ENCODE data around the gene KEAP1.
A peak's percentile ranks its signal among the peaks of the same experiment; 100 is the strongest.
"Not testable (repeated sequence)": the region's sequence is repeated elsewhere in the genome, so short reads cannot be mapped to it uniquely, and the experiment has no call there.

KEAP1 gene

DNA sequence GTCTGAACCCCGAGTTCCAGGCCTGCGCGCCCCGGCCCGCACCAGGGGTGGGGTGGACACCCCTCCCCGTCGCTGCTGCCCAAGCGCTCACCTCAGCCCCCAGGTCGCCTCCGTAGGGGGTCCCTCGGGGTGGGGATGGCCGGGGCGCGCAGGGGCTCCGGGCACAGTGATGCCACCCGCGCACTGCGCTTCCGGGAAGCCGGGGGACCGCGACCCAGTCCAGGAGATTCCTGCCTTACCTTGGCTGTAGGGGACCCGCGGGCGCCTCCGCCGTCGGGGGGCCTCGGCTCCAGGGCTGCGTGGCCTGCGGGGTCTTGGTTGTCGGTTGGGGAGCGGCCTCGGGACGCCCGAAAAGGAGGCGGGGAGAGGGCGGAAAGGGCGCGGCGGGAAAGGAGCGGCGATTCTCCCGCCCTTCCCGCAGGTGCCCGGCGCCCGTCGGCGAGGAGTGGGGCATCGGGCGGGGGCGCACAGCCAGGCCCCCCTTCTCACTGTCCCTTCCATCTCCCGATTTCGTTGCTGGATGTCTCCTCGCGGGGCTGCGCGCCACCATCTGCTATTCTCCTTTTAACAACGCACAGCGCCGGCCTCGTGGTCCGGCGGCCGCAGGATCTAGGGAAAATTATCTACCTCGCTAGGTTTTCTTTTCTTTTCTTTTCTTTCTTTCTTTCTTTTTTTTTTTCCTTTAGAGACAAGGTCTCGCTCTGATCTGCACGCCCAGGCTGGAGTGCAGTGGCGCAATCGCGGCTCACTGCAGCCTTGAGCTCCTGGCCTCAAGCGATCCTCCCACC lies at the start of gene KEAP1:
TSS of gene KEAP1 (minus strand) at position 355 of the 788 bp plus-strand sequence. CDS start 3,323 bp downstream, outside the sequence.
- DNase-seq = peak in 1 of 2 experiments; percentile 17

DNA sequence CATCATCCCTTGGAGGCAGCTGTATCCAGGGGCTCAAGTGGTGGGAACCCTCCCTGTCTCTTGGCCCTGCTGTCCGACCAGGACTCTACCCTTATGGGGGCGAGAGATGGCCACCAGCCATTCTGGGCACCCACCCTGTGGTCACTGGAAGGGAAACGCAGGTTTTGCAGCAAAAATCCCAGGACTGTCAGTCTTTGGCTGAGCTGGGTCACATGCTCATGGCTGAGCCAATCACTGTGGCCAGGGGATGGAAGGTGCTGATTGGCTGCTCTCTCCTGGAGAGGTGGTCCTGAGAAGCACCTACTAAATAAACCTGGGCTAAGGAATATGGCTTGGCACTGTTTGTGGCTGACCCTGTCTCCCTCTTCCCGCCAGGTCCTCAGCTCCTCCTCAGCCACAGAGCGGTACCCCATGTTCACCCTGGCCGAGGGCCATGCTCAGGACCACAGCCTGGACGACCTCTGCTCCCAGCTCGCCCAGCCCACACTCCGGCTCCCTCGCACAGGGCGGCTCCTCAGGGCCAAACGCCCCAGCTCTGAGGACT lies 49.4 kb upstream of the KEAP1 start:
- DNase-seq = no peak

DNA sequence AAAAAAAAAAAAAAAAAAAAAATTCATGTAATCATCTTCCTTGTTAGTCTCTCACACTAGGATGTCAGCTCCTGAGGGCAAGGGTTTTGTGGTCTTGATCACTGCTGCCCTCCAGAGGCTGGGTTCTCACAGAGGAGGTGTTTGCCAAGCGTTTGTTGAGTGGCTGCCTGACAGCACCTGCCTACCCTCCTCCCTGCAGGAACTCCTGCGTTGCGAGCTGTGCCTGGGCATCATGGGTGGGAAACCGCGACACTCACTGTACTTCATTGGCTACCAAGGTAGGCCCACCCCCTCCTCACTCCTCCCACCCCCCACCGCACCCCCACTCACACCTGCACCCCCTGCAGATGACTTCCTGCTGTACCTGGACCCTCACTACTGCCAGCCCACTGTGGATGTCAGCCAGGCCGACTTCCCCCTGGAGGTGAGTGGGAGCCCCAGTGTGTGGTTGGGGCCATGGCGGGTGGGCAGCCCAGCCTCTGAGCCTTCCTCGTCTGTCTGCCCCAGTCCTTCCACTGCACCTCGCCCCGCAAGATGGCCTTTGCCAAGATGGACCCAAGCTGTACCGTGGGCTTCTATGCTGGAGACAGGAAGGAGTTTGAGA lies 48.6 kb upstream of the KEAP1 start:
- DNase-seq = no peak

DNA sequence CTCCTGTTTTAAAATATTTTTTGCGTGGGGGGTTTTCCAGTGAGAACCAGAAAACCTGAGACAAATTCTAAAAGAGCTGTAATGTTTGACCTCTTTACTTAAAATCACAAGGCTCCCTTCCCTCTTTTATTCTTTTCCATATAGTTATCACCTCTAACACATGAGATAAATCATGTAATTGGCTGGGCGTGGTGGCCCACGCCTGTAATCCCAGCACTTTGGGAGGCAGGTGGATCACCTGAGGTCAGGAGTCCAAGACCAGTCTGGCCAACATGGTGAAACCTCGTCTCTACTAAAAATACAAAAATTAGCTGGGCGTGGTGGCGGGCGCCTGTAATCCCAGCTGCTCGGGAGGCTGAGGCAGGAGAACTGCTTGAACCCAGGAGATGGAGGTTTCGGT lies 47.9 kb upstream of the KEAP1 start:
- not testable (repeated sequence) for DNase-seq

DNA sequence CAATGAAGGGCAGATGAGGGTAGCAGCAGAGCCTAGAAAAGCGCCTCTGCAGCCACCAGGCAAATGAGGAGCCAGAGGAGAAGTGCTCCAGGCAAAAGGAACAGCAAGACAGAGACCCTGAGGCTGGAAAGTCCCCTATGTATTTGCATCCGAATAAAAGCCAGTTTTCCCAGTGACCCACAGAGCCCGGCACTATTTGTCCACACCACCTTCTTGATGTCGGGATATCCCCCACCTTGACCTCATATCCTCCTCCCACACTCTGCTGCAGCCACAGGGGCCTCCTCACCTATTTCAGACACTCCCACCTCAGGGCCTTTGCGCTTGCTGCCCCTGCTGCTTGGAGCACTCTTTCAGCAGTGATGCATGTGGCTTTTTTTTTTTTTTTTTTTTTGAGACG lies 47.2 kb upstream of the KEAP1 start:
- no peak for DNase-seq

DNA sequence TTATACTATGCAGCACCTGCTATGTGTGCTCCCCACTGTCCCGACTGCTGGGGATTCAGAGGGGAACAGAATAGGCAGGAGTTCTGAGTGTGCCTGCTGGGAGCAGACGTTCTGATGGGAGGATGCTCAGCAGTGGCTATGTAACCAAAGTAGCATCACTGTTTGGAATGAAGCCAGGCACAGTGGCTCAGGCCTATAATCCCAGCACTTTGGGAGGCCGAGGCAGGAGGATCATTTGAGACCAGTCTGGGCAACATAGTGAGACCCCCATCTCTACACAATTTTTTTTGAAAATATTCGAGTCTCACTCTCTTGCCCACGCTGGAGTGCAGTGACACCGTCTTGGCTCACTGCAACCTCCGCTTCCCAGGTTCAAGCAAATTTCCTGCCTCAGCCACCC lies 46.6 kb upstream of the KEAP1 start:
- DNase-seq = no peak

DNA sequence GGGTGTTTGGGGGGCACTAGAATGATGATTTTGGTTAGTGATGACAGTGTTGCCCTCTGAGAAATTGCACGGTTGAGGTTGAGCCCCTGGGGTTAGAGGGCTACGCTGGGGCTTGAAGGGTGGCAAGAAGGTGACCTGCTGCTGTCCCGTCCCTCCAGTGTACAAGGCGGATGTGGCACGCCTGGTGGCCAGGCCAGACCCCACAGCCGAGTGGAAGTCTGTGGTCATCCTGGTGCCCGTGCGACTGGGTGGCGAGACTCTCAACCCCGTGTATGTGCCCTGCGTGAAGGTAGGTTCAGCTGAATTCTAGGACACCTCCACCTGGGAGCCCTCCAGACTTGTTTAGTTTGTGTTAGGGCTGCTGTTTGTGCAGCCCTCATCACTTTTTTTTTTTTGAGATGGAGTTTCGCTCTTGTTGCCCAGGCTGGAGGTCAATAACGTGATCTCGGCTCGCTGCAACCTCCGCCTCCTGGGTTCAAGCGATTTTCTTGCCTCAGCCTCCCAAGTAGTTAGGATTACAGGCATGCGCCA lies 45.7 kb upstream of the KEAP1 start:
- DNase-seq = no peak

DNA sequence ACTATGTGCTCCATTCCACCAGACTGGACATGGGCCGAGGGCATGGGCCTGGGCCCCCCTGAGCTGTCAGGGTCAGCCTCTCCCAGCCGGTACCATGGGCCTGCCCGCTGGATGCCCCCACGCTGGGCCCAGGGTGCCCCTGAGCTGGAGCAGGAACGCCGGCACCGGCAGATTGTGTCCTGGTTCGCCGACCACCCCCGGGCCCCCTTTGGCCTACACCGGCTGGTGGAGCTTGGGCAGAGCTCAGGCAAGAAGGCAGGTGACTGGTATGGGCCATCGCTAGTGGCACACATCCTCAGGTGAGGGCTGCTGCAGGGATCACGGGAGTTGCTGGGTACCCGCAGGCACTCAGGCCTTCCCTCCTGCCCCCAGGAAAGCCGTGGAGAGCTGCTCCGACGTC lies 43.7 kb upstream of the KEAP1 start:
- no peak for DNase-seq

DNA sequence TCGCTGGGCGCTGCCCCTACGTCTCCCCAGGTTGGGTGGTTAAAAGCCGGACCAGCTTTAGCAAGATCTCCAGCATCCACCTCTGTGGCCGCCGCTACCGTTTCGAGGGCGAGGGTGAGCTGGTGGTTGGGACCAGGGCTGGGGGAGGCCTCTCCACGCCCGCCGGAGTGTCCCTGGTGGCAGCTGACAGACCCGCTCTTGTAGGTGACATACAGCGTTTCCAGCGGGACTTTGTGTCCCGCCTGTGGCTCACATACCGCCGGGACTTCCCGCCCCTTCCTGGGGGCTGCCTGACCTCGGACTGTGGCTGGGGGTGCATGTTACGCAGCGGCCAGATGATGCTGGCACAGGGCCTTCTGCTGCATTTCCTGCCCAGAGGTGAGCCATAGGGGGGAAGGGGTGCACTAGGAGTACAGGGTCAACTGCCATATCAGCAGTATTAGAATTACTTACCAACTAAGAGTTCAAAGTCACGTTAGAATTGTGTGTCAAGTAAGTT lies 41.6 kb upstream of the KEAP1 start:
- no peak for DNase-seq

DNA sequence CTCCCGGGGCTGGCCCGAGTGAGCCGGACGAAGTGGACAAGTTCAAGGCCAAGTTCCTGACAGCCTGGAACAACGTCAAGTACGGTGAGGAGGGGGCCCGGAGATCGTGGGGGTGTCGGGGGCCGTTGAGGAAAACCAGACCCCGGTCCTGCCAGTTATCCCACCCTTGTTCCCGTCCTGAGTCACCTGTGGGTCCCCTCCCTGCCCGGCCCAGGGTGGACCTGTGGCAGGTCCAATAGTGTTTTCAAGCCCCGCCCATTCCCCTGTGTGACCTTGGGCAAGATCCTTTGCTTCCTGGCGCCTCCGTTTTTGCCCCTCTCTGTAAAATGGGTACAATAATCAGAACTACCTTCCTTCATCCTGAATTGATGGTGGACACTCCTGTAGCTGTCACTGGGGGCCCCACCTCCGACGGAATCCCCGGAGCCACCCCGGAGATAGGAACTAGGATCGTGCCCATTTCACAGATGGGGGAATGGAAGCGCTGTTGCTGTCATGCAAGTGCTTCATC lies 41.1 kb upstream of the KEAP1 start:
- DNase-seq = no peak

DNA sequence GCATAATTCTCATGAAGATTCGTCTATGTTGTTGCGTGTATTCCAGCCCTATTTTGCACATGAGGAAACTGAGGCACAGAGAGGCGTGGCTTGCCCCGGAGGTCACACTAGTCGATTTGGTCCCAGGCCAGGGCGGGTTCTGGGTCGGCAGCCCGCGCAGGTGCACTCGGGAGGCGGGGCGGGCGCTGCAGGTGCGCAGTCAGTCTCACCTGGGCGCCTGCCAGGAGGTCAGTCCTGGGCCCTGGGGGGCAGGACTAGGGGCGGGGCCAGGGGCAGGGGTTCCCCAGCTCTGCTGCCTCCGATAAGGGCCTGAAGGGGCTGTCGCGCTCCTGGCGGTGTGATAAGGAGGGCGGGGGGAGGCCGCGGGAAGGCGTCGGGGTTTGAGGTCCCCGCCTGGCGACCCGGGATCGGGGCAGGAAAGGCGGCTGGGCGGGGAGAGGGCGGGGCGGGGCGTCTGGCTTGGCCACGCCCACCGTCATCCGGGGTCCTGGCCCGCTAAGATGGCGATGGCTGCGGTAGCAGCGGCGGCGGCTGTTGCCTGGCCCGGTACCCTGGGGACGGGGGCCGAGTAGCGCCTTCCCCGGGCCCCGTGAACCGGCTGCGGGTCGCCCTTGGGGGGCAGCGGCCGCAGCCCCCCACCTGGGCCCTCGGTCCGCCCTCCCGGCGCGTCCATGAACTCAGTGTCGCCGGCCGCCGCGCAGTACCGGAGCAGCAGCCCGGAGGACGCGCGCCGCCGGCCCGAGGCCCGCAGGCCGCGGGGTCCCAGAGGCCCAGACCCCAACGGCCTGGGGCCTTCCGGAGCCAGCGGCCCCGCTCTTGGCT lies 40.5 kb upstream of the KEAP1 start, which contains the start of gene ATG4D:
TSS of gene ATG4D (plus strand) at position 485 of the 822 bp plus-strand sequence. CDS start at position 672, 187 bp downstream.
- peak; percentile 70 to 71 for DNase-seq

DNA sequence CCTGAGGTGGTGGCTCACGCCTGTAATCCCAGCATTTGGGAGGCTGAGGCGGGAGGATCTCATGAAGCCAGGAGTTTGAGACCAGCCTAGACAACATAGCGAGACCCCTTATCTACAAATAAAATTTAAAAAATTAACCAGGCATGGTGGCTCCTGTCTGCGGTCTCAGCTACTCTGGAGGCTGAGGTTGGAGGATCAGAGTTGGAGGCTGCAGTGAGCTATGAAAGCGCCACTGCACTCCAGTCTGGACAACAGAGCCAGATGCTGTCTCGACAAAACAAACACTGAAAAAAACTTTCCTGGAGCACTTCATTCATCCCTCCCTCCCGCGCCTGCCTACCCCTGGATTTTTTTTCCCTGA lies 39.9 kb upstream of the KEAP1 start:
- no peak for DNase-seq

DNA sequence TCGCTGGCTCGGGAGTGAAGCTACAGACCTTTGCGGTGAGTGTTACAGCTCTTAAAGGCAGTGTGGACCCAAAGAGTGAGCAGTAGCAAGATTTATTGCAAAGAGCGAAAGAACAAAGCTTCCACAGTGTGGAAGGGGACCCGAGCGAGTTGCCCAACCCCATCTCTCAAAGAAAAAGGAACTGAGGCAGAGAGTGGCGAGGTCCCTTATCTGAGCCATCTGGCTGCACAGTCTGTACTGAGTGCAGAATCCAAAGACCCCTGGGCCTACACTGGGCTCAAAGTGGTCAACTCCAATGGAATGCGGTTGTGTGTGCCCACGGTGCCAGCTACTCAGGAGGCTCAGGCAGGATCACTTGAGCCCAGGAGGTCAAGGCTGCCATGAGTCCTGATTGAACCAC lies 35.9 kb upstream of the KEAP1 start:
- DNase-seq = not testable (repeated sequence)

DNA sequence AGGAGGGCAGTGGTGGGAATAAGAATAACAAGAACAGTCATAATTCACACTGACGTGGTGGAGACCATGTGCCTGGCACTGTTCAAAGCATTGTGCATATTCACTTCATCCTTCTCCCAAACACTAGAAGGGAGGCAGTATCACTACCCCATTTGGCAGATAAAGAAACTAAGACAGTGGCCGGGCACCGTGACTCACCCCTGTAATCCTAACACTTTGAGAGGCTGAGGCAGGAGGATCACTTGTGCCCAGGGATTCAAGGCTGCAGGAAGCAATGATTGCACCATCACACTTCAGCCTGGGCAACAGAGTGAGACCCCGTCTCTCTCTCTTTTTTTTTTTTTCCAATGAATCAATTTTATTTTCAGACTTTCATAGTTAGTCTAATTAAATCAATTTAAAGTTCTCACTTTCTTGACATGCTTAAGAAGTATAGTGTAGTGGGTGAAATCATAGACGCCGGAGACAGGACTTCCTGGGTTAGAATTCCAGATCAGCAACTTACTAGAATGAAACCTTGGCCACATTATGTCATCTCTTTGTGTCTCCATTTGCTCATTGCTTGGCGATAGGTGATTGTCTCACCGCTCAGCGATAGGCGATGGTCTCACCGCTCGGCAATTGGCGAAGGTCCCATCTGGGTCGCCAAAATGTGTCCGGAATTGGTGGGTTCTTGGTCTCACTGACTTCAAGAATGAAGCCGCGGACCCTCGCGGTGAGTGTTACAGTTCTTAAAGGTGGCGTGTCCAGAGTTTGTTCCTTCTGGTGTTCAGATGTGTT lies 35.2 kb upstream of the KEAP1 start:
- DNase-seq = no peak

DNA sequence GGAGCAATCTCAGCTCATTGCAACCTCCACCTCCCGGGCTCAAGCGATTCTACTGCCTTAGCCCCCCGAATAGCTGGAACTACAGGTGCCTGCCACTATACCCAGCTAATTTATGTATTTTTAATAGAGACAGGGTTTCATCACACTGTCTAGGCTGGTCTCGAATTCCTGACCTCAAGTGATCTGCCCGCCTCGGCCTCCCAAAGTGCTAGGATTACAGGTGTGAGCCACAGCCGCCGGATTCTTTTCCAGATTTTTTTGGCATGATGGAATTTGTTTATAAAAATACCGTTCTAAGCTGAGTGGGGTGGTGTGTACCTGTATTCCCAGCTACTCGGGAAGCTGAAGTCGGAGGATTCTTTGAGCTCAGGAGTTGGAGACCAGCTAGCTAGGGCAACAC lies 34.5 kb upstream of the KEAP1 start:
- DNase-seq = no peak

DNA sequence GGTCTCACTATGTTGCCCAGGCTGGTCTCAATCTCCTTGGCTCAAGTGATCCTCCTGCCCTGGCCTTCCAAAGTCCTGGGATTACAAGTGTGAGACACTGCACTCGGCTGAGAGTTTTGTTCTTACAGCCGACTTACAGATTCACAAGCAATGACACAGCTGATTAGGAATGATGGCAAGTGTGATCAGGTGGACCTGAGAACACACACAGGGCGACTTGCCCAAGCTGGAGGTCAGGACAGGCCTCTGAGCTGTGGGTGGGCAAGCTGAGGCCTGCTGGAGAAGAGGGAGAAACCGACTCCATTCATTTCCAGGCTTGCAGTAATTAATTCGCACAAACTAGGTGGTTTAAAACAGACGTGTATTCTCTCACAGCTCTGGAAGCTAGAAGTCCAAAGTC lies 32.5 kb upstream of the KEAP1 start:
- DNase-seq = no peak

DNA sequence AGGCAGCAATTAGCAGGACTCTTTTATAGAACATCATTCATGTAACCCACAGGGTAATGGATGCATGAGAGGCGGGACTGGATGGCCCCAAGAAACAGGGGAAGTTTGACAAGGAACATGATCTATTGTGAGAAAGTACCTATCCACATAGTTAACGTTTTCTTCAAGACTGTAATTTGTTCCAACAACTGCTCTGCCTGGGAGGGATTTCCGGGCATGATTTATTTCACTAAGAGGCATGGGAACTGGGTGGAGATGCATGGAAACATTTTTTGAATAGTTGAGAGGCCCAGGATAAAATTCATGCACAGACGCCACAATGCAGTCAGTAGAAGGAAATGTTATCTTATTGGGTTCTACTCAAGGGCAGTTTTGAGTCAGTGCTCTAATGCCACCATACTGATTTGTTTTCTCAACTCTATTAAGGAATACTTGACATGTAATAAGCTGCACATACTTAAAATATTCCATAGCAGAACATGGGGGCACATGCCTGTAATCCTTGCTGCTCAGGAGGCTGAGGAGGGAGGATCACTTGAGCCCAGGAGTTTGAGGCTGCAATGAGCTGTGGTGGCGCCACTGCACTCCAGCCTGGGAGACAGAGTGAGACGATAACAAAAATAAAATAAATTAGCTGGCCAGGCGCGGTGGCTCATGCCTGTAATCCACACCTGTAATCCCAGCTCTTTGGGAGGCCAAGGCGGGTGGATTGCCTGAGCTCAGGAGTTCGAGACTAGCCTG lies 30.7 kb upstream of the KEAP1 start:
- DNase-seq = no peak

DNA sequence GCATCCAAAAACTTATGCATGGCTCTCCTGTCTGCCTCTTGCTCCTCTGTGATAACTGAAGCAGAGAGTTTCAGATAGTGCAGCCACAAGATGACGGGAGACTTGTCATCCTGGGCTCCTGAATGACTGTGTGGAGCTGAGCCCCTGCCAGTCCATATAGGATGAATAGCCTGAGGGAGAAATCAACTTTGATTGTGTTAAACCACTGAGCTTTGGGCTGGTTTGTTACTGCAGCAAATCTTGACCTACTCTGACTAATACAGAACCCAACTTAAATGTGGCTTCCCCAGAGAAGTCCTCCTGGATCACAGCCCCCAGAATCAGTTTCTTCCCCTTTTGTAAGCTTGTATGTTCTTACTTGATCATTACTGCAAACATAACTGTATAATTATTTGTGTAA lies 29.3 kb upstream of the KEAP1 start:
- no peak for DNase-seq

DNA sequence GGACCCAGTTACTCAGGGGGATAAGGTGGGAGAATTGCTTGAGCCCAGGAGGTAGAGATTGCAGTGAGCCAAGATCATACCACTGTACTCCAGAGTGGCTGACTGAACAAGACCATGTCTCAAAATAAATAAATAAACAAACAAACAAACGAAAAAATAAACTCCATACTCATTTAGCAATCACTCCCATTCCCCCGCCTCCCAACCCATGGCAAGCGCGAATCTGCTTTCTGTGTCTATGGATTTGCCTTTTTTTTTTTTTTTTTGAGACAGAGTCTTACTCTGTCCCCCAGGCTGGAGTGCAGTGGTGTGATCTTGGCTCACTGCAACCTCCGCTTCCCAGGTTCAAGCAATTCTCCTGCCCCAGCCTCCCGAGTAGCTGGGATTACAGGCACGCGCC lies 23.7 kb upstream of the KEAP1 start:
- not testable (repeated sequence) for DNase-seq

DNA sequence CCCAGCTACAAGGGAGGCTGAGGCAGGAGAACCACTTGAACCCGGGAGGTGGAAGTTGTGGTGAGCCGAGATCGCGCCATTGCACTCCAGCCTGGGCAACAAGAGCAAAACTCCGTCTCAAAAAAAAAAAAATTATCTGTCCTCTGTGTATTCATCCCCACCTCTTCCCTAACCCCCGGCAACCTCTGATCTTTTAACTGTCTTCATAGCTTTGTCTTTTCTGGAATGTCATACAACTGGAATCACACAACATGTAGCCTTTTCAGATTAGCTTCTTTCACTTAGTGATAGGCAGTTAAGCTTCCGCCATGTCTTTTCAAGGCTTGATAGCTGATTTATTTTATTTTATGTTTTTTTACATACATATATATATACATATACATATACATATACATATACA lies 22.5 kb upstream of the KEAP1 start:
- no peak for DNase-seq

DNA sequence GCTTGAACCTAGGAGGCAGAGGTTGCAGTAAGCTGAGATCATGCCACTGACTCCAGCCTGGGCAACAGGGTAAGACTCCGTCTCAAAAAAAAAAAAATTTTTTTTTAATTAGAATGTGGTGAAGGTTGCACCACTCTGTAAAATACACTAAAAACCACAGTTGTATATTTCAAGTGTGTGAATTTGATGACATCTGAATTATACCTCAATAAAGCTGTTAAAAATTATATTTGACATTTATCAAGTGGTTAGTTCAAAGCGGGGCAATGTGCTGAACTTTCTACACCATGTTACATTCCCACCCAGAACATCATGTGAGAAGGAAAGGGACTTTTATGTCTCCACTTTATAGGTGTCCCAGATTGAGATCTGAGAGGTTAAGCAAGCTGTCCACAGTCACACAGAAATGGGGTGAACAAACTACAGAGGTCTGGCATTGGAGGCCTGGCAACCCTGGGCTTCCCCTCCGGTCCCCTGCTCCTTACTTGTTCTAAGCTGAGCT lies 20.0 kb upstream of the KEAP1 start:
- no peak for DNase-seq
